Stimulated activated CD4-positive, alpha-beta T cell treated with anti-CD3 and anti-CD28 coated beads, TNF-alpha, amount 100 ng/mL, for 24 hours (primary cell): ENCODE measurements around the gene KIF1A.
"Not testable (repeated sequence)": the region's sequence is repeated elsewhere in the genome, so short reads cannot be mapped to it uniquely, and the experiment has no call there.

ENCODE experiments used
- DNase-seq, 3 experiments: peaks; one replicate each; pipeline ENCODE4 v3.0.0-alpha.2; 2020; ENCODE audit warnings: low read depth in 3 of 3

KIF1A gene

GRCh38 chr2:240703417-240704341 lies 116.3 kb downstream of the KIF1A start:
- no peak for DNase-seq

- DNase-seq: no peak
These were observed 117.4 kb downstream of the KIF1A start for GRCh38 chr2:240702640-240703011.

GRCh38 chr2:240701736-240702639 lies 118.0 kb downstream of the KIF1A start:
- DNase-seq: no peak

- DNase-seq: no peak
These were observed 118.8 kb downstream of the KIF1A start for GRCh38 chr2:240701091-240701735.

GRCh38 chr2:240700616-240701015 lies 119.4 kb downstream of the KIF1A start:
- not testable (repeated sequence) for DNase-seq

GRCh38 chr2:240699835-240700234 lies 120.2 kb downstream of the KIF1A start:
- DNase-seq: not testable (repeated sequence)

GRCh38 chr2:240698852-240699561 lies 121.0 kb downstream of the KIF1A start:
- DNase-seq: not testable (repeated sequence)

GRCh38 chr2:240696469-240696868 lies 123.5 kb downstream of the KIF1A start:
- not testable (repeated sequence) for DNase-seq

- DNase-seq: not testable (repeated sequence)
These were observed 124.4 kb downstream of the KIF1A start for GRCh38 chr2:240695593-240695992.

- DNase-seq: not testable (repeated sequence)
These were observed 125.7 kb downstream of the KIF1A start for GRCh38 chr2:240694304-240694703.

- DNase-seq: not testable (repeated sequence)
These were observed 127.1 kb downstream of the KIF1A start for GRCh38 chr2:240692583-240693561.

GRCh38 chr2:240691631-240692420 lies 128.2 kb downstream of the KIF1A start, which contains the start of gene AQP12A:
TSS of gene AQP12A (plus strand) at chr2:240691866. CDS start at chr2:240691914, 48 bp downstream.
- not testable (repeated sequence) for DNase-seq

GRCh38 chr2:240691075-240691427 lies 129.0 kb downstream of the KIF1A start:
- not testable (repeated sequence) for DNase-seq

- not testable (repeated sequence) for DNase-seq
These were observed 129.5 kb downstream of the KIF1A start for GRCh38 chr2:240690421-240691074.

GRCh38 chr2:240689975-240690374 lies 130.0 kb downstream of the KIF1A start:
- DNase-seq: no peak

- no peak for DNase-seq
These were observed 131.5 kb downstream of the KIF1A start for GRCh38 chr2:240688553-240688919.

GRCh38 chr2:240687741-240688552 lies 132.1 kb downstream of the KIF1A start:
- no peak for DNase-seq
